GM19468 (cell line): Measurements from ENCODE around the gene PDE6H.

ENCODE experiments used
- ATAC-seq: cut with Tn5 transposase; IDR thresholded peaks from one replicate; pipeline ENCODE4 v1.9.1; 2021; ENCODE audit warnings: mild to moderate bottlenecking, moderate library complexity, moderate number of reproducible peaks; ENCODE audit not compliant: unreplicated experiment; ENCODE audit errors: extremely low read depth

Gene PDE6H

GRCh38 chr12:14950982-14951746 is 21.7 kb upstream of the PDE6H start:
- ATAC-seq: no peak

GRCh38 chr12:14951851-14952250 is 21.0 kb upstream of the PDE6H start:
- ATAC-seq: no peak

GRCh38 chr12:14952299-14952921 is 20.4 kb upstream of the PDE6H start:
- peak; percentile 53 for ATAC-seq

GRCh38 chr12:14953752-14954151 is 19.1 kb upstream of the PDE6H start:
- no peak for ATAC-seq

- ATAC-seq: no peak
Observed at GRCh38 chr12:14954269-14954668, 18.6 kb upstream of the PDE6H start.

- no peak for ATAC-seq
Observed at GRCh38 chr12:14956024-14956891, 16.6 kb upstream of the PDE6H start.

- no peak for ATAC-seq
Observed at GRCh38 chr12:14956905-14957304, 15.9 kb upstream of the PDE6H start.

- ATAC-seq: no peak
Observed at GRCh38 chr12:14957551-14958168, 15.2 kb upstream of the PDE6H start.

GRCh38 chr12:14958361-14959125 is 14.3 kb upstream of the PDE6H start:
- ATAC-seq: no peak

GRCh38 chr12:14959126-14959440 is 13.8 kb upstream of the PDE6H start:
- ATAC-seq: no peak

- ATAC-seq: no peak
Observed at GRCh38 chr12:14959463-14959862, 13.4 kb upstream of the PDE6H start.

- no peak for ATAC-seq
Observed at GRCh38 chr12:14959916-14960496, 12.8 kb upstream of the PDE6H start.

- peak; percentile 14 for ATAC-seq
Observed at GRCh38 chr12:14960548-14961465, 12.0 kb upstream of the PDE6H start.

GRCh38 chr12:14961466-14962152 is 11.2 kb upstream of the PDE6H start, which contains the start of gene ARHGDIB:
TSS of gene ARHGDIB (minus strand) at chr12:14961601. CDS start at chr12:14950712, 10,889 bp downstream.
- ATAC-seq: peak; percentile 44

GRCh38 chr12:14962153-14962539 is 10.7 kb upstream of the PDE6H start:
- no peak for ATAC-seq

GRCh38 chr12:14962797-14963196 is 10.0 kb upstream of the PDE6H start:
- ATAC-seq: no peak

- no peak for ATAC-seq
Observed at GRCh38 chr12:14963520-14963919, 9.3 kb upstream of the PDE6H start.

- no peak for ATAC-seq
Observed at GRCh38 chr12:14964406-14964805, 8.4 kb upstream of the PDE6H start.
